ENCODE measurements around the gene C17orf107.

GRCh38 chr17:4879601-4880000, 19.7 kb upstream of the C17orf107 start:
- TF ChIP-seq POLR2A (IDR thresholded peaks at IDR 0.05) (no peak), CTCF (IDR thresholded peaks at IDR 0.05) (no peak)
